Activated naive CD4-positive, alpha-beta T cell treated with anti-CD3 and anti-CD28 coated beads for 36 hours (primary cell): ENCODE results near the gene ABCA7. TPM values are rescaled to one million over a fixed set of nuclear protein-coding genes. Genes with fewer than 3 reads are reported as not detected.

ENCODE experiments used
- CTCF ChIA-PET: fragments of 350-600 bp; sonication (Branson Sonifier 250); formaldehyde crosslinking; loops from one replicate; lab custom pipeline; 2021; ENCODE audit warnings: antibody characterized with exemption; lab: Charles Lee
- DNase-seq: peaks from one replicate; pipeline ENCODE4 v3.0.0-alpha.2; 2020
- H3K27ac Mint-ChIP-seq: one replicate; pipeline ENCODE4 v1.8.0; 2021; ENCODE audit warnings: mild to moderate bottlenecking, mixed read lengths
- H3K27me3 Mint-ChIP-seq: one replicate; pipeline ENCODE4 v1.8.0; 2021; ENCODE audit warnings: low read depth, mixed read lengths
- H3K36me3 Mint-ChIP-seq: one replicate; pipeline ENCODE4 v1.8.0; 2021; ENCODE audit warnings: low read depth, mixed read lengths
- H3K4me1 Mint-ChIP-seq: one replicate; pipeline ENCODE4 v1.8.0; 2021; ENCODE audit warnings: low read depth, mixed read lengths
- H3K4me3 Mint-ChIP-seq: one replicate; pipeline ENCODE4 v1.8.0; 2021; ENCODE audit warnings: mild to moderate bottlenecking, moderate library complexity, mixed read lengths
- H3K9me3 Mint-ChIP-seq: one replicate; pipeline ENCODE4 v1.8.0; 2021; ENCODE audit warnings: mixed read lengths
- intact Hi-C: fragments of 100-400 bp; cut with micrococcal nuclease; formaldehyde crosslinking; loops from one replicate; pipeline ENCODE4 v1.15.1; 2023
- total RNA-seq, 2 experiments: library from RNA; stranded (reverse); gene quantifications; one replicate each; pipeline ENCODE4 v1.2.3, GENCODE V29; 2021

ABCA7 gene
- total RNA-seq, 2 experiments from 2014 or later = 24.4 to 30.1 TPM

DNA sequence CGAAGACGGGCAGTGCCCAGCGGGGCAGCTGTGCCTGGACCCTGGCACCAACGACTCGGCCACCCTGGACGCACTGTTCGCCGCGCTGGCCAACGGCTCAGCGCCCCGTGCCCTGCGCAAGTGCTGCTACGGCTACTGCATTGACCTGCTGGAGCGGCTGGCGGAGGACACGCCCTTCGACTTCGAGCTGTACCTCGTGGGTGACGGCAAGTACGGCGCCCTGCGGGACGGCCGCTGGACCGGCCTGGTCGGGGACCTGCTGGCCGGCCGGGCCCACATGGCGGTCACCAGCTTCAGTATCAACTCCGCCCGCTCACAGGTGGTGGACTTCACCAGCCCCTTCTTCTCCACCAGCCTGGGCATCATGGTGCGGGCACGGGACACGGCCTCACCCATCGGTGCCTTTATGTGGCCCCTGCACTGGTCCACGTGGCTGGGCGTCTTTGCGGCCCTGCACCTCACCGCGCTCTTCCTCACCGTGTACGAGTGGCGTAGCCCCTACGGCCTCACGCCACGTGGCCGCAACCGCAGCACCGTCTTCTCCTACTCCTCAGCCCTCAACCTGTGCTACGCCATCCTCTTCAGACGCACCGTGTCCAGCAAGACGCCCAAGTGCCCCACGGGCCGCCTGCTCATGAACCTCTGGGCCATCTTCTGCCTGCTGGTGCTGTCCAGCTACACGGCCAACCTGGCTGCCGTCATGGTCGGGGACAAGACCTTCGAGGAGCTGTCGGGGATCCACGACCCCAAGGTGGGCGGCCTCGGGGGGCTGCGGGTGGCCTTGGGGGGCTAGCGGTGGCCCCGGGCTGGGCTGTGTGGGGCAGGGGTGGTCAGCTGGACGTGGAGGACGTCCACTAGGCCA is 34.9 kb upstream of the ABCA7 start:
- H3K27me3 Mint-ChIP-seq = peaks cover 10% of the 10 kb centered on the region
- H3K4me1 Mint-ChIP-seq = no peaks in the 10 kb centered on the region
- no peak overlapping the region for H3K27ac Mint-ChIP-seq
- CTCF ChIA-PET = interaction anchor here (1.1 kb wide), 1 partner anchor 141 kb away, joined by 3 read pairs; no protein-coding TSS in a partner anchor
- intact Hi-C loops = no loop called here
- no peak overlapping the region for H3K4me3 Mint-ChIP-seq
- peaks cover 2% of the 10 kb centered on the region for H3K36me3 Mint-ChIP-seq
- H3K9me3 Mint-ChIP-seq = no peaks in the 10 kb centered on the region
- no peak for DNase-seq

DNA sequence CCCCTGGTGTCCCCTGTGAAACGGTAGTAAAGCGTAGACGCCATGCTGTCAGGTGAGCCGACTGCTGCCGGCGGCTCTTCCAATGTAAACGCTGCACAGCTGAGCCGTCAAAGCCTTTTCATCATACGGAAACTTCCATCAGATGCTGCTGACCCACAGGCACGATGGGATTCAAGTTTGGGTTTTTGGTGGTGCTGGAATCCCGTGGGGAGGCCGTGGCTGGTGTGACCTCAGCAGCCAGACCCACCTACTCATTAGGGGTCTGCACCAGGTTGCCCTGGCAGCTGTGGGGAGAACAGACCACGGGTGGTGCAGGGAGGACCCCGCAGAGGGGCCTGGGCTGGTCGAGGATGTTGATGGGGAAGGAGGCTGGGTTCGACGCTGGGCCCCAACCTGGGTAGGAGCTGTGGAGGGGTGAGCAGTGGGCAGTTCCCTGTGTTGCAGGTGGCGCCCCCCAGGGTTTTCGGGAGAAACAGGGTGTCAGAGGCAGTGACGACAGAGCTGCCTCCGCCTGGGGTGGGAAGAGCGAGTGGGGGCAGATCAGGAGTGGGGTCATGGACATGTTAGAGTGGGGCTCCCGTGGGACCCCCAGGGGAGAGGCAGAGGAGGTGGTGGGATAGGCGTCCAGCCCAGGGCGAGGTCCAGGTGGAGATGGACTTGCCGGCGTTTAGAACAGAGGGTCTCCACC is 33.1 kb upstream of the ABCA7 start:
- Mint-ChIP-seq H3K27me3 (peaks cover 4% of the 10 kb centered on the region), H3K36me3 (peaks cover 2% of the 10 kb centered on the region), H3K4me1 (no peaks in the 10 kb centered on the region), H3K27ac (no peak overlapping the region), H3K9me3 (no peaks in the 10 kb centered on the region), H3K4me3 (no peak overlapping the region)
- CTCF ChIA-PET = interaction anchor here (0.6 kb wide), 1 partner anchor 187 kb away, joined by 3 read pairs; no protein-coding TSS in a partner anchor
- no peak for DNase-seq
- intact Hi-C loops = no loop called here

DNA sequence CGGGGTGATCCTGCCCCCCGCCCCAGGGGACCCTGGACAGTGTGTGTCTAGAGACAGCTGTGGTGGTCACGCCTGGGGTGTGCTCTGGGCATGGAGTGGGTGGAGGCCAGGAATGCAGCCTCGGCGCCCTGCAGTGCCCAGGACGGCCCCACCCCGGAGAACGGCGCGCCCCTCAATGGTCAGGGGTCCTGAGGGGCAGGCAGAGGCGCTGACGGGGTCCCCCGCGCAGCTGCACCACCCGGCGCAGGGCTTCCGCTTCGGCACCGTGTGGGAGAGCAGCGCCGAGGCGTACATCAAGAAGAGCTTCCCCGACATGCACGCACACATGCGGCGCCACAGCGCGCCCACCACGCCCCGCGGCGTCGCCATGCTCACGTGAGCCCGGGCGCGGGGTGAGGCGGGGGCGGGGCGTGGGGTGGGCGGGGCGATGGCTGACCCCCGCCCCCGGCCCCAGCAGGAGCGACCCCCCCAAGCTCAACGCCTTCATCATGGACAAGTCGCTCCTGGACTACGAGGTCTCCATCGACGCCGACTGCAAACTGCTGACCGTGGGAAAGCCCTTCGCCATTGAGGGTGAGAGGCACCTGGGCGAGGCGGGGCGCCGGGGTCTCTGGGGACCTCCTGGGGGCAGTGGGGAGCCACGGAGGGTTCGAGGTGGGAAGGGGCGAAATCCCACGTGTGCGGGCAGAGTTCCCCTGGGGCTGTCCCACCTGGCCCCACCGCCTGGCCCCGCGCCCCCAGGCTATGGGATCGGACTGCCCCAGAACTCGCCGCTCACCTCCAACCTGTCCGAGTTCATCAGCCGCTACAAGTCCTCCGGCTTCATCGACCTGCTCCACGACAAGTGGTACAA is 32.3 kb upstream of the ABCA7 start:
- H3K36me3 Mint-ChIP-seq = peaks cover 2% of the 10 kb centered on the region
- no peaks in the 10 kb centered on the region for H3K9me3 Mint-ChIP-seq
- intact Hi-C loops = no loop called here
- peaks cover 1% of the 10 kb centered on the region for H3K27me3 Mint-ChIP-seq
- CTCF ChIA-PET = interaction anchor here (0.6 kb wide), 1 partner anchor 186 kb away, joined by 3 read pairs; no protein-coding TSS in a partner anchor
- no peak overlapping the region for H3K4me3 Mint-ChIP-seq
- H3K4me1 Mint-ChIP-seq = no peaks in the 10 kb centered on the region
- H3K27ac Mint-ChIP-seq = no peak overlapping the region
- no peak for DNase-seq

DNA sequence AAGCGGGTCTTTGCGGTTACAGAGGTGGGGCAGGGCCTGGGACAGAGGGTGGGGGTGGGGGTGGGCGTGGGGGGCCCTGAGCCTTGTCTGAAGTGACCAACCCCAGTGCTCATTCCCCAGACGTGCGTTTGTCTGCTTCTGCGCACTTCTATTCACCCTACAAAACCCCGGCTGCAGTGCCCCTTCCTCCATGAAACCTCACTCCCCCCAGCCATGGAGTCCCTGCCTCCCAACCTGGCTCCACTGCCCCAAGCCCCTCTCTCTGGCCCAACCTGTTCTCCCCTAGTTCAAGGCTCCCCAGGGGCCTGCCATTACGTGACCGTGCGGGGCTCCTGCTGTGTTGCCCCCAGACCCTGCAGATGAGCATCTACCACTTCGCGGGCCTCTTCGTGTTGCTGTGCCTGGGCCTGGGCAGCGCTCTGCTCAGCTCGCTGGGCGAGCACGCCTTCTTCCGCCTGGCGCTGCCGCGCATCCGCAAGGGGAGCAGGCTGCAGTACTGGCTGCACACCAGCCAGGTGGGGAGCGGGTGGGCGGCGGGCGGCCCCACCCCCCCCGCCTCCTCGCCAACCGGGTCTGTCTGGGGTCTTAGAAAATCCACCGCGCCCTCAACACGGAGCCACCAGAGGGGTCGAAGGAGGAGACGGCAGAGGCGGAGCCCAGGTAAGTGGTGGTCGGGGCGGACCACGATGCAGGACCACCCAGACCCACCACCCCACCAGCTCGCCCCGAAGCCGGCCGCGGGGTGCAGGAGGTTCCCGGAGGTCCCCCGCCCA is 31.5 kb upstream of the ABCA7 start:
- DNase-seq = no peak
- intact Hi-C loops = no loop called here
- Mint-ChIP-seq H3K4me3 (no peak overlapping the region), H3K4me1 (peaks cover under 1% of the 10 kb centered on the region), H3K27ac (no peak overlapping the region), H3K36me3 (peaks cover 2% of the 10 kb centered on the region), H3K9me3 (no peaks in the 10 kb centered on the region), H3K27me3 (no peaks in the 10 kb centered on the region)
- CTCF ChIA-PET = no interaction called here

DNA sequence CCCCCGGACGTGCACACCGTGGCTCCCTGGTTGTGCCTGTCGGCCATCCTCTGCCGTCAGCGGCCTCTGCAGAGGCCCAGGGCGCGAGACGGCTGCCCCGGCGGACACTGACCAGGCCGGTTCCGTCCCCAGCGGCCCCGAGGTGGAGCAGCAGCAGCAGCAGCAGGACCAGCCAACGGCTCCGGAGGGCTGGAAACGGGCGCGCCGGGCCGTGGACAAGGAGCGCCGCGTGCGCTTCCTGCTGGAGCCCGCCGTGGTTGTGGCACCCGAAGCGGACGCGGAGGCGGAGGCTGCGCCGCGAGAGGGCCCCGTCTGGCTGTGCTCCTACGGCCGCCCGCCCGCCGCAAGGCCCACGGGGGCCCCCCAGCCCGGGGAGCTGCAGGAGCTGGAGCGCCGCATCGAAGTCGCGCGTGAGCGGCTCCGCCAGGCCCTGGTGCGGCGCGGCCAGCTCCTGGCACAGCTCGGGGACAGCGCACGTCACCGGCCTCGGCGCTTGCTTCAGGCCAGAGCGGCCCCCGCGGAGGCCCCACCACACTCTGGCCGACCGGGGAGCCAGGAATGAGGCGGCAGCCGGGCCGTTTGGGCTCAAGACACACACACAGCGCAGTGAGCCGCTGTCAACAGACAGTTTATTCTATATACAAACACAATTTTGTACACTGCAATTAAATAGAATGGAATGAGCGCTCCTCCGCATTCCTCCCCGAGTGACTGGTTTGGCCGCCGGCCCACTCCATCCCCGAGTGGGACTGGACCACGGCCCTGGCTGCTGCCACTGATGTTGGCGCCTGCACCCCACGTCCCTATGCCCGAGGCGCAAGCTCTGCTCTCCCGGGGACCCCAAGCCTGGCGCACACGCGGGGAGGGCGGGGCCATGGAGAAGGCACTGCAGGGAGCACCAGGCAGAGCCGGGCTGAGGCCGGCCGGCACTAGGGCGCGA is 30.6 kb upstream of the ABCA7 start:
- intact Hi-C loops = no loop called here
- H3K9me3 Mint-ChIP-seq = no peaks in the 10 kb centered on the region
- no peak overlapping the region for H3K4me3 Mint-ChIP-seq
- CTCF ChIA-PET = no interaction called here
- H3K27ac Mint-ChIP-seq = no peak overlapping the region
- peaks cover 3% of the 10 kb centered on the region for H3K4me1 Mint-ChIP-seq
- no peaks in the 10 kb centered on the region for H3K27me3 Mint-ChIP-seq
- peaks cover 2% of the 10 kb centered on the region for H3K36me3 Mint-ChIP-seq
- no peak for DNase-seq

DNA sequence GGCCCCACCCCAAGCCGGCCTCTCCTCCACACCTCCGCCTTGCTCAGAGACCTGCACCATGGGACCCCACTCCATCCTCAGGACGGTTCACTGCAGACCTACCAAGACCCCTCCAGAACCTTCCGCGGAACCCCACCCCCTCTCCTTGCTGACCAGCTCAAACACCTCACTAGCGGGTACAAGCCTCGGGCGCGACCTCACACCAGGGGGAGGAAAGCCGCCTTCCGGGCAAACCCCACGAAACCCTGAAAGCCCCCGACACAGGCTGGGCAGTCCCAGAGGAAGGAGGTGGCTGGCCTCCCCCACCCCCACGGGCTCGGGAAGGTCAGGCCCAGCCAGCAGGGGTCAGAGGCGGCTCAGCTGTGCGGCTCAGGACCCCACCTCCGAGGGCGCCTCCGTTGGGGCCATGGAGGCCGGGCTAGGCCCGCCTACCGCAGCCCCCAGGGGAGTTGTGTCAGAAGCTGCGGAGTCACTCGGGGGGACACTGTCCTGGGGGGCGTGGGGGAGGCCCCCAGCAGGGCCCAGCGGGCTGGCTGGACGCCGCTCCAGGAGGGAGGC is 29.8 kb upstream of the ABCA7 start:
- Mint-ChIP-seq H3K4me3 (no peak overlapping the region), H3K4me1 (peaks cover 3% of the 10 kb centered on the region), H3K27me3 (no peaks in the 10 kb centered on the region), H3K9me3 (no peaks in the 10 kb centered on the region), H3K36me3 (peaks cover 2% of the 10 kb centered on the region), H3K27ac (no peak overlapping the region)
- DNase-seq = no peak
- intact Hi-C loops = no loop called here
- CTCF ChIA-PET = no interaction called here

DNA sequence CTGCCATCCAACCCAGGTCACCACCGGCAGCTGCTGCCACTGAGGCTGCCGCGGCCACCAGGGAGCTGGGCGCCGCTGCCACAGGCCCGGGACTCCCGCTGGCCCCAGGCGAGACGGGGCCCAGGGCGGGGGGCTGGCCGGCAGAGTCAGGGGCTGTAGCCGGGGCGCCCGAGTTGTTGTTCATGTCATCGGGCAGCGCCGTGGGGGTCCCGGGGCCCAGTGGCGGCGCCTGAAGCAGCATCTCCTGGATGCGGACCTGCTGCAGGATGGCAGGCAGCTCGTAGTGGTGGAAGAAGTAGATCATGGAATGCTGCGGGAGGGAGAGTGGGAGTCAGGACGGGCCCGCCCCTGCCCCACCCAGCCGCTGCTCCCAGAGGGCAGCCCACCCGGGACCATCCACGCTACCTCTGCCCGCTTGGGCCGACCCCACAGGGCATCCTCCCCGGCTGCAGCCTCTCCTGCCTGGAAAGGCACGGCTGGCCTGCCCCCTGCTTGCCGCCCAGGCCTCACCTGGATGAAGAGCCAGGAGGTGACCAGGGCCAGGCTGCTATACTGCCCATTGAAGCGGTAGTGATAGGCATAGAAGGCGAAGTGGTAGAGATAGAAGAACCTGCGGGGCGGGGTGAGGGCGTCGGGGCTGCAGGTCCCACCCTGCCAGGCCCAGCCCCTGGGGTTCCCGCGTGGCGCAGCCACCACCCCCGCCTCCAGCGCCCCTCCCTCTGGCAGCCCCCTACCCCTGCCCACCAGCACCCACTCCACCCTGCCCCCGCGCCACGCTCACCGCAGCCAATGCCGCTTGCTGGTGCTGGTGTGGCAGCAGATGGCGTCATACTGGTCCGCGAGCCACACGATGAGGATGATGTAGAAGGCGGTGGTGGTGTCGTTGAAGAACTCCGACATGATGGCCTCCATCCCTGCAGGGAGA is 29.1 kb upstream of the ABCA7 start:
- intact Hi-C loops = no loop called here
- Mint-ChIP-seq H3K36me3 (peaks cover 2% of the 10 kb centered on the region), H3K27ac (no peak overlapping the region), H3K9me3 (no peaks in the 10 kb centered on the region), H3K4me1 (peaks cover 6% of the 10 kb centered on the region), H3K4me3 (no peak overlapping the region), H3K27me3 (no peaks in the 10 kb centered on the region)
- CTCF ChIA-PET = no interaction called here
- DNase-seq = no peak

DNA sequence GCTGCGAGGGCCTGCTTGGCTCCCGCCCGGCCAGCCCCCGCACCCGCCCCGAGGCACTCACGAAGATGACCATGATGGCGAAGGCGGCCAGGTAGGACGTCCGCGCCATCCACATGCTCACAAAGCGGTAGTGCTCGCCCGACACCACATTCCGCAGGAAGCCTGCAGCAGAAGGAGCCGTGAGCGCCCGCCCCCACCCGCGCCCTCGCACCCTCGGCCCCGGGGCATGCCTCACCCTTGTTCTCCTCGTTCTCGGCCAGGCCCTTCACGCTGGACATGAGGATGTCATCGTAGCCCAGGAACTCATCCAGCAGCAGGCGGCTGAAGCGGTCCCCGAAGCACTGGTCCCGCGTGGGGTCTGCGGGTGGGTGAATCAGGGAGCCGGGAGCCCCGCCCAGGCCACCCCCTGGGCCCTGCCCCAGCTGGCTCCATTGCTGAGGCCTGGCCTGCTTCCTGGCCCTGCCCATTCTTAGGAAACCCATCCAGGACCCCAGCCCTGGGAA is 28.0 kb upstream of the ABCA7 start:
- H3K36me3 Mint-ChIP-seq = peaks cover 2% of the 10 kb centered on the region
- H3K27ac Mint-ChIP-seq = no peak overlapping the region
- DNase-seq = no peak
- H3K4me1 Mint-ChIP-seq = peaks cover 14% of the 10 kb centered on the region
- intact Hi-C loops = no loop called here
- no peaks in the 10 kb centered on the region for H3K9me3 Mint-ChIP-seq
- H3K4me3 Mint-ChIP-seq = no peak overlapping the region
- H3K27me3 Mint-ChIP-seq = no peaks in the 10 kb centered on the region
- CTCF ChIA-PET = no interaction called here

DNA sequence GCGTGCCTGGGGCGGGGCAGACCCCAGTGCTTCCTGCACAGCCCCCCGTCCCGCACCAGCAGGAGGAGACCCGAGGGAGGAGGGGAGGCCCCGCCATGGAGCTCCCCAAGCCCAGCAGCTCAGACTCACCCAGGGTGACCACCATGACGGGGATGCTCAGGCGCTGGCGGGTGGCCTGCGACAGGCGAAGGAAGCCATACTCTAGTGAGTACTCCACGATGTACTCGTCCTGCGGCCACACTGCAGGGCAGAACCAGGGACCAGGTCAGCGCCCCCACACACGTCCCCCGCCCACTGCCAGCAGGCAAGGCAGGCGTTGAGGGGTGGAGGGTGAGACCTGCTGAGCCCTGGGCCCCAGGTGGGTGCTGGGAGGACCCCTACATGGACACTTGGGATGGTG is 27.6 kb upstream of the ABCA7 start:
- Mint-ChIP-seq H3K27me3 (no peaks in the 10 kb centered on the region), H3K4me1 (peaks cover 18% of the 10 kb centered on the region), H3K4me3 (no peak overlapping the region), H3K9me3 (no peaks in the 10 kb centered on the region), H3K36me3 (peaks cover 2% of the 10 kb centered on the region), H3K27ac (no peak overlapping the region)
- intact Hi-C loops = no loop called here
- DNase-seq = no peak
- CTCF ChIA-PET = no interaction called here

DNA sequence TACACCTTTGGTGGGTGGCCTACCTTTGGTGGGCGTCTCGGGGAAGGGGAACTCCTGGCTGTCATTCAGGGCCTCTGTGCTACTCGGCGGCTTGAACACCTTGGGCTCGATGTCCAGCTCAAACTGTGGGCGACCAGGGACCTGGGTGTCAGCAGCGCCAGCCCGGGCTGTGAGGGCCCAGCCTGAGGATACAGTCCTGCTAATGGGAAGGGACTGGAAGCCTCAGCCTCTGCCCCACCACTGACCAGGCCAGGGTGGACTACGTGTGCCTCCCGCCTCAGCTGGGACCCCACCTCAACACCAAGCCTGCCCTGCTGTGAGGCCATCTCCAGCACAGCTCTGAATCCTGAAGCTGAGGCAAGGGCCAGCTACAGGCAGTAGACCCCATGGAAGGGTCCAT is 26.7 kb upstream of the ABCA7 start:
- Mint-ChIP-seq H3K4me1 (peaks cover 25% of the 10 kb centered on the region), H3K27ac (no peak overlapping the region), H3K27me3 (no peaks in the 10 kb centered on the region), H3K36me3 (peaks cover 2% of the 10 kb centered on the region), H3K9me3 (no peaks in the 10 kb centered on the region), H3K4me3 (no peak overlapping the region)
- CTCF ChIA-PET = no interaction called here
- intact Hi-C loops = no loop called here
- no peak for DNase-seq
